NCI-H524 treated with DMSO at 0.1 percent for 48 hours (cell line): ENCODE results near the gene UBR4.
"Not testable (repeated sequence)": the region's sequence is repeated elsewhere in the genome, so short reads cannot be mapped to it uniquely, and the experiment has no call there.

Experiments
- DNase-seq: peaks from one replicate; lab custom pipeline; 2025; lab: John Stamatoyannopoulos, UW

The UBR4 gene

GRCh38 chr1:19190468-19190867, 19.6 kb downstream of the UBR4 start:
- no peak for DNase-seq

DNA sequence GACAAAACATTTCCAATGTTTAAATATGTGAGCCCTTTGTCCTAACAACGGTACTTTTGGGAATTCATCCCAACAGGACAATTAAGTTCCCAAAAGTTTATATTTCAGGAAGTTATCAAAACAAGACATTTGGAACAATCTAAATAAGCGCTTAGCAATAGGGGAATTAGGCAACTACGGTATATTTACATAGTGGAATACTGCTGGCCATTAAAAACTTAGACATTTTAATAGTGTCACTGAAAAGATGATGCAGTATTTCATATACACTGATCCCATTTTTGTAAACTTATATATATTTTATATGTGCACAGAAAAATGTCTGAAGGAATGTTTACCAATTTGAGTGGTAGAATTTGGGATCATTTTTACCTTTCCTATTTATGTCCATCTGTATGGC, 20.8 kb downstream of the UBR4 start:
- no peak for DNase-seq

DNA sequence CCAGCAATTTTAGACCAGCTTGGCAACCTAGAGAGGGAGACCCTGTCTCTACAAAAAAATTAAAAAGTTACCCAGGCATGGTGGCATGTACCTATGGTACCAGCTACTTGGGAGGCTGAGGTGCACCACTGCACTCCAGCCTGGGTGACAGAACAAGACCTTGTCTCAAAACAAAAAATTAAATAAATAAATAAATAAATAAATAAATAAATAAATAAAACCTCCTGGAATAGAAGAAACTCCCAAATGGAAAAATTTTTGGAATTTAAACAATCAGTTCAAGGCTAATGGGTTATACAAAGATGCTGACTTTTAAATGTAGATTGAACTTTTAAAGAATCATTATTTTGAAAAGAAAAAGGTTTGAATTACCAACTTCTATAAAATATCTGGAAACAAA, 22.2 kb downstream of the UBR4 start:
- DNase-seq: no peak

DNA sequence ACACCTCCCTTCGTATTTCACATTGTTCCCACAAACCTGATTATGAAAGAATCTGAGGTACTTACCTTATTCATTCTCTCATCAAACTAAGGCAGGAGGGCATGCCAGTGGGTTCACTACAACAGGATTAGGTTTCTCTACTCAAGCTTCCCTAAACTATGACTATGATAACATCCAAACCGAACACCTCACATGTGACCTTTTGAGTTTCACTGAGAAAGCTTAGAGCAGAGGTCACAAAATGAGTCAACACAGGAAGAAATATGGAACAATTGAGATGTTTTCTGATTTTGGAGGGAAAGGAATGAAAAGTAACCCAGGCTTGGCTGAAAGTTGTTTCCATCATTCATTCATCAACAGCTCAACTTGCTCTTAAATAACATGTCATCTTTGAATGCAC, 24.1 kb downstream of the UBR4 start:
- DNase-seq: no peak

DNA sequence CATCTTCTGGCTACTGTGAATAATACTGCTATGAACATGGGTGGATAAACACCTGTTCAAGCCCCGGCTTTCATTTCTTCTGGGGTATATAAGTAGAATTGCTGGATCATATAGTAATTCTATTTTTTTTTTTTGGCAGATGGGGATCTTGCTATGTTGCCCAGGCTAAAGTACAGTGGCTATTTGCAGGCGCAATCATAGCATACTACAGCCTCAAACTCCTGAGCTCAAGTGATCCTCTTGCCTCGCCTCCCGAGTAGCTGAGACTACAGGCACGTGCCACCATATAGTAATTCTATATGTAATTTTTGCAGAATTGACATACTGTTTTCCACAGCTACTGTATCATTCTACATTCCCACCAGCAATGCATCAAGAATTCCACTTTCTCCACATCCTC, 27.8 kb downstream of the UBR4 start:
- no peak for DNase-seq

GRCh38 chr1:19180265-19180657, 29.8 kb downstream of the UBR4 start:
- not testable (repeated sequence) for DNase-seq

DNA sequence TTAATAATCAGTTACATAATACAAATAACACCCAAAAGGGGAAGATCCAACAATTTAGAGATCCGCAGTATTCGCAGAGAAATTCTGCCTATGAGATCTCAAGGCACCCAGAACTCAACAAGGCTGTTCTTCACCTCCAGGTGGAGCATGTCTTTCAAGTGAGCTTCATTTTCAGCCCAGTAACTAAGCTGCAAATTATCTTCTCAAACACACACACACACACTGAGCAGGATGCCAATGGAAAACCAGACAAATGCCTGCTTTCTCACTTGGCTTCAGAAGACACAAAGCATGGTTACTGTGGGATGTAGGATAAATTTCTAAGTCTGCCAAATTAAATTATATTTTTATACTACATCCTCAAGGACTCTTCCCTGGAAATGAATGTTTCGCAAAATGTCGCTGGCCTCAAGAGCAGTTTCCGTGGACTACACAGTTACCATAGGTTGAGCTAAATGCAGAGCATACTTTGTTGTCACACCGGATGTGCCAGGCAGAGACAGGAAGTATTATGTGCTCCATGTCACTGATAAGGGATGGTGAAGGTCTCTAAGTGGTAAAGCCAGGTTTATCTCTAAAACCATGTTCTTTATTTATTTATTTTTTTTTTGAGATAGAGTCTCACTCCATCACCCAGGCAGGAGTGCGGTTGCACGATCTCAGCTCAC, 30.3 kb downstream of the UBR4 start:
- no peak for DNase-seq

- DNase-seq: no peak
These were observed 31.2 kb downstream of the UBR4 start for GRCh38 chr1:19178734-19179398.

GRCh38 chr1:19177811-19178210, 32.3 kb downstream of the UBR4 start:
- DNase-seq: no peak

DNA sequence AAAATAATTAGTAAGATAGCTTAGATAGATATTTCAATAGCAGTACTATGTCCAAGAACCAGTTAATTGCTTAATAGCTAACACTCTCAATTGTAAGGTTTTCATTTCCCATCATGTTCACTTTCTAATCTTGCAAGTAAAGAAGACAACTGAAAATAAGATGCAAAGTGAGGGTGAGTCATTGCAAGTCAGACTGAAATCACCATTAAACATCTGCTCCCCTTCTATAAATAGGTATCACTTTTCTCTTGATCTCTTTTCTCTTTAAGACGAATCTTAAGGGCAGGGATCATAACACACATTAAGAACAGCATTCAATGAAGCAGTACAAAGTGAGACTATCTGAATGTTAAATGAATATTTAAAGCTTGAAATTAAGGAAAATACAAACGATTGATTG, 40.4 kb downstream of the UBR4 start:
- no peak for DNase-seq

DNA sequence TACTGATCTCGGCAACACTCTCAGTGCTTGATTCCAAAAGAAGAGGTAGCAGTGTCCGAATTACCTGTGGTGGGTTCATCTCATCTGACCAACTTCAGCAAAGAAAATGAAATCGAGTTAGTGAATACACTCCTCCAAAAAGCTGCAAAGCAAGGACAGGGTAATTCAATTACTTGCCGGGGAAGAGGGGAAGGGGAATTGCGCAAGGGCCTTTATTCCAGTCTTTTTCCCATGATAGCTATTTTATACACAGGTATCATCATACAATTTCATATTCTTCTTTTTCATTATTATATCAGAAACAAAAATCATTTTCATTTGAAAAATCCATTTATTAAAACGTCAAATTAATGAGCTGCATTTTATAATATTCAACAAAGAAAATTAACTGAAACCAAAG, 42.9 kb downstream of the UBR4 start:
- no peak for DNase-seq

DNA sequence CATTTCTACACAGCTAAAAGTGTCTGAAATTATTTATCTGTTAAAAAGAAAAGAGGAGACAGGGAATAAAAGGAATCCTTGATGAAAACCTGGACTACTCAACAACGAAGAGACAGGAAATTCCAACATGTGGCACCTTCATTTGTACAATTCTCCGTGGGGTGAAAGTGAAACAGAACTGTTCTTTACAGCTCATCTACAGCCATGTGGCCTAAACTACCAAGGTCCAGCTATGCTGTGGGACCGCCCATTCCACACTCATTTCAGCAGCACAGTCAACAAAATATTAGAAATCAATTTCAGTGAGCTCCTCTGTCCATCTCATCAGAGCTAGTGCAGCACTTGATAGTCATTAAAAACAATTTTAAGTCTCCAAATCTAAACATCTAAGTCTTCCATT, 44.0 kb downstream of the UBR4 start:
- no peak for DNase-seq

- DNase-seq: no peak
These were observed 44.6 kb downstream of the UBR4 start for GRCh38 chr1:19165501-19165900.

GRCh38 chr1:19164274-19165015, 45.6 kb downstream of the UBR4 start:
- no peak for DNase-seq

GRCh38 chr1:19163261-19163660, 46.8 kb downstream of the UBR4 start:
- no peak for DNase-seq

- no peak for DNase-seq
These were observed 49.2 kb downstream of the UBR4 start for GRCh38 chr1:19160831-19161230.

- no peak for DNase-seq
These were observed 52.4 kb downstream of the UBR4 start for GRCh38 chr1:19157653-19158052.

DNA sequence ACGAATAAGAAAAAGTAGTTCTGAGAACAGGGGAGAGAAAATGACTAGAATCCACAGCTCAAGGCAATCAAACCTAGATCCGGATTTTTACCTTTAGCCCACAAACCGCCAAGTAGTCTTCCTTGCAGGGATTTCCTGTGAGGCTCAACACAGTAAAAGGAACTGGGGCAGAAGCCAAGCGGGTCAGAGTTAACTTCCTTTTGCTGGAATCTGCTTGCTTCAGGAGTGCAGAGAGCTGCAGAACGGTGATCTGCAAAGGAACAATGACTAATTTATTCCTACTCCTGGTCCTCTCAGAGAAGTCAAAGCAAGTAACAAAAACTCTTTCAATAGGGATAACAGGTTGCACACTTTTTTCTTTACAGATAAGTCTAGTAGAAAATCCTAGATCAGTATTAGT, 53.4 kb downstream of the UBR4 start:
- no peak for DNase-seq

GRCh38 chr1:19154876-19155275, 55.2 kb downstream of the UBR4 start:
- DNase-seq: no peak

- DNase-seq: no peak
These were observed 56.9 kb downstream of the UBR4 start for GRCh38 chr1:19153169-19153568.

DNA sequence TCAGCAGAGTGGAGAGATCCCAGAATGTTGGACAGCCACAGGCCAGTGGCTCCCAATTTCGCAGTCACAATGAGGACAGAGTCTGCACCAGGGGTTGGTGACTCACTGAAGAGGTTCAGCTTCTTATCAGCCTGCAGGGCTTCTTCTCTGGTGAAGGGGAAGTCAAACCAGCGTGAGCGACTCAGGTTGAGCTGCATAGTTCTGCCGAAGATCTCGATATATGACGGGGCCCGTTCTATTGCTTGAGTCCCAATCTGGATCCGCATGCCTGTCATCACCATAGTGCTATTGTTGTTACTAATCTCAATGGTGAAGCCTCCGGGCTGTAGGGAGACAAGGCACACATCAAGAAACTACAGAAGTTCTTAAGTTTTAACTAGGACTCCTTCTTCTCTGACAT, 58.5 kb downstream of the UBR4 start:
- DNase-seq: no peak

- no peak for DNase-seq
These were observed 60.3 kb downstream of the UBR4 start for GRCh38 chr1:19149736-19150135.

GRCh38 chr1:19140465-19140864, 69.6 kb downstream of the UBR4 start:
- DNase-seq: no peak
